Measurements from ENCODE around the gene OSBPL5. TPM values are rescaled to one million over a fixed set of nuclear protein-coding genes. Genes with fewer than 3 reads are reported as not detected.

The OSBPL5 gene
- total RNA-seq, 3 donors from 2014 or later (not counting 1 experiment from before 2014, with no cell fraction given) = 375 to 522 (median 377) TPM

DNA sequence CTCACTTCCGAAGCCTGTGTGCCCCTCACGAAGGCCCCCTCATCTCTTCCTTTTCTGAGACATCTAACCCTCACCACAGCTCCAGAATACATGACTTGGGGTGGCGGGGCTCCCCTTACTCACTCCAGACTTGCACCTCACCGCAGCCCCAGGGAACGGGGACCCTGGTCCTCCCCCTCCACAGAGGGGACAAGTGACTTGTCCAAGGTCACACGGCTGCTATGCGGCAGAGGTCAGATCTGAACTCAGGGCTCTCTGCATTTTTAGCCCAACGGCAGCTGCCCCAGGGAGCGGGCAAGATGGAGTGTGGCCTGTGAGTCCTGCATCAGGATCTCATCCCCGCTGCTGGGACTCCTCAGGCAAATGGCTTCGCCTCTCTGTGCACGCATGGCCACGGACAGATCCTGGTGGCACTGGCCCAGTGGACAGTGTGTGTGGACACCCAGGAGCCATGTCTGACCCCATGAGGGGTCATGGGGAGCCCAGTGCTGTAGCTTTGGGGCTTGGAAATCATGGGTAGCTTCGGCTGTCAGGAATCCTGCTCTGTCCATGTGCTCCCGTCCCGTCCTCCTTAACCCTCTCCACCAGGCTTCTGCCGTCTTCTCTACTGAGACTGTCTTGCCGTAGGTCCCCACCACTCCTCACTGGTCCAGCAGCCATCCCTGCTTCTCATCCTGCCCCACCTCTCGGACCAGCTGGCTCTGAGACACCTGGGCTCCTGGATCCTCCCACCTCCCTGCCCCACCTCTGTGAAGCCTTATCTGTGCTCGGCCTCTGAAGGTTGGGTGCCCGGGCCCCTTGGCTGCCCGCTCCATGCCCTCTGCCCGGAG is 59.9 kb downstream of the OSBPL5 start:
- Histone ChIP-seq H3K27ac (ENCODE audit: low read length) (no peak overlapping the region), H3K4me1 (ENCODE audit: control insufficient read depth, insufficient read depth, low read length) (peaks cover 34% of the 10 kb centered on the region), H3K36me3 (ENCODE audit: control insufficient read depth, insufficient read depth, low read length) (peaks cover 49% of the 10 kb centered on the region), H3K4me3 (ENCODE audit: low read length) (no peak overlapping the region), H3K9me3 (ENCODE audit: control insufficient read depth, insufficient read depth, low read length) (no peaks in the 10 kb centered on the region), H3K27me3 (ENCODE audit: control insufficient read depth, insufficient read depth, low read length) (no peaks in the 10 kb centered on the region)
- Mint-ChIP-seq H3K27ac (peak overlapping the region; percentile 70 to 89), H3K4me3 (peak overlapping the region; percentile 21), H3K4me1 (peaks cover 28 to 58% of the 10 kb centered on the region in 2 donors), H3K9me3 (no peaks in the 10 kb centered on the region), H3K36me3 (no peaks in the 10 kb centered on the region), H3K27me3 (ENCODE audit: low read depth in 2 of 2) (no peaks in the 10 kb centered on the region)
- DNase-seq (peak in 1 of 2 donors; percentile 13), ATAC-seq (no peak)
- 95% methylated on average over 23 of the region's 23 CpGs for WGBS (ENCODE audit: insufficient coverage)
- intact Hi-C loops (cut with micrococcal nuclease) = loop anchor here (5.0 kb wide), 1 partner anchor 113 kb away; the partner anchor contains the start of gene NAP1L4
- TF ChIP-seq, protein P1, sequence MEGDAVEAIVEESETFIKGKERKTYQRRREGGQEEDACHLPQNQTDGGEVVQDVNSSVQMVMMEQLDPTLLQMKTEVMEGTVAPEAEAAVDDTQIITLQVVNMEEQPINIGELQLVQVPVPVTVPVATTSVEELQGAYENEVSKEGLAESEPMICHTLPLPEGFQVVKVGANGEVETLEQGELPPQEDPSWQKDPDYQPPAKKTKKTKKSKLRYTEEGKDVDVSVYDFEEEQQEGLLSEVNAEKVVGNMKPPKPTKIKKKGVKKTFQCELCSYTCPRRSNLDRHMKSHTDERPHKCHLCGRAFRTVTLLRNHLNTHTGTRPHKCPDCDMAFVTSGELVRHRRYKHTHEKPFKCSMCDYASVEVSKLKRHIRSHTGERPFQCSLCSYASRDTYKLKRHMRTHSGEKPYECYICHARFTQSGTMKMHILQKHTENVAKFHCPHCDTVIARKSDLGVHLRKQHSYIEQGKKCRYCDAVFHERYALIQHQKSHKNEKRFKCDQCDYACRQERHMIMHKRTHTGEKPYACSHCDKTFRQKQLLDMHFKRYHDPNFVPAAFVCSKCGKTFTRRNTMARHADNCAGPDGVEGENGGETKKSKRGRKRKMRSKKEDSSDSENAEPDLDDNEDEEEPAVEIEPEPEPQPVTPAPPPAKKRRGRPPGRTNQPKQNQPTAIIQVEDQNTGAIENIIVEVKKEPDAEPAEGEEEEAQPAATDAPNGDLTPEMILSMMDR (IDR thresholded peaks at IDR 0.05) = no peak

DNA sequence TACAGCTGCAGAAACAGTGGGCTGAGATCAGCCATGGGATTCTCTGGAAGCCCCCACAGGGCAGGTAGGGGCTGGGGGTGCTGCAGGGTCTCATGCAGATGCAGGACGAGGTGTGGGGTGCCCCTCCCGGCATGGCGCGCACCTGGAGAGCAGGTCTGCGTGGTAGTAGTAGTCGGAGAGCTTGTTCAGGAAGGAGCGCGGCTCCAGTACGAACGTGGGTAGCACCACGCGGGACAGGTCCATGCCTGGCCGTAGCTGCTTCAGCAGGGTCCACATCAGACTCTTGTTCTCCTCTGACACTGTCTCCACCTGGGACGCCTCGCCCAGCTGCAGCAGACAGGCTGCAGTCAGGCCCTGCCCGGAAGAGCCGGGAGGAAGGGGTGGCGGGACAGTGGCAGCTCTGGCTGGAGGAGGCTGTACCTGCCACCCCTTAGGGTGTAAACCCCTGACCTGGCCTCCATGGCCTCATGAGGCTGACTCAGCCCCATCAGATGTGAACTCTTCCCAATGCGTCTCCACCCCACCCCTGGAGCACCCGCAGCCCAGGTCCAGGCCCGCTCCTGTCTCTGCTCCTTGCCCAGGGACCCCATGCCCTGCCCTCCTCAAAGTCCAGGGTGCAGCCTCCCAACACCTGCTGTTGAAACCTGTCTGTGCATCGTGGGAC is 60.9 kb downstream of the OSBPL5 start:
- Histone ChIP-seq H3K9me3 (ENCODE audit: control insufficient read depth, insufficient read depth, low read length) (no peaks in the 10 kb centered on the region), H3K27me3 (ENCODE audit: control insufficient read depth, insufficient read depth, low read length) (no peaks in the 10 kb centered on the region), H3K36me3 (ENCODE audit: control insufficient read depth, insufficient read depth, low read length) (peaks cover 51% of the 10 kb centered on the region), H3K4me1 (ENCODE audit: control insufficient read depth, insufficient read depth, low read length) (peaks cover 32% of the 10 kb centered on the region), H3K4me3 (ENCODE audit: low read length) (no peak overlapping the region), H3K27ac (ENCODE audit: low read length) (no peak overlapping the region)
- H3K9me3 Mint-ChIP-seq = no peaks in the 10 kb centered on the region
- no peaks in the 10 kb centered on the region for H3K27me3 Mint-ChIP-seq (ENCODE audit: low read depth in 2 of 2)
- DNase-seq (peak in 1 of 2 donors; percentile 14), ATAC-seq (no peak)
- H3K4me1 Mint-ChIP-seq = peaks cover 30 to 59% of the 10 kb centered on the region in 2 donors
- WGBS (ENCODE audit: insufficient coverage) = 93% methylated on average over 22 of the region's 22 CpGs
- H3K27ac Mint-ChIP-seq = peak overlapping the region in 1 of 2 donors; percentile 89
- no peaks in the 10 kb centered on the region for H3K36me3 Mint-ChIP-seq
- H3K4me3 Mint-ChIP-seq = no peak overlapping the region
- TF ChIP-seq, protein P1 (IDR thresholded peaks at IDR 0.05) = no peak
- intact Hi-C loops (cut with micrococcal nuclease) = loop anchor here (5.0 kb wide), 1 partner anchor 112 kb away; the partner anchor contains the start of gene NAP1L4

DNA sequence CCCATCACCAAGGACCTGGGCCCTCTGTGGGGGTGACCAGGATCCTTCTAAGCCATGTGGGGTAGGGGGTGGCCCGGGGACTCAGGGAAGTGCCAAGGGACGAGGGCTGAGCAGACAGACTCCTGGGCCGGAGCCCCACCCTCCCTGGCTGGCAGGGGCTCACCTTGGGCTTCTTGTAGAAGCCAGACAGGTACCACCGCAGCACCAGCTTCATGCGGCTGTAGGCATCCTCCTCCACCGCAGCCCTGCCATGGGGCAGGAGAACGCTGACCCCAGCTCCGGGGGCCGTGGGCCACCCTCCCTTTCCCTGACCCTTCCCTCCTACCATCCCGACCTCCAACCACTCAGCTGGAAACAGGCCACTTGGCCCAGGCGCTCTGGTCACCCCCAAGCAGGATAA is 62.0 kb downstream of the OSBPL5 start:
- no peak overlapping the region for H3K27ac ChIP-seq (ENCODE audit: low read length)
- DNase-seq (no peak), ATAC-seq (no peak)
- peaks cover 46% of the 10 kb centered on the region for H3K36me3 ChIP-seq (ENCODE audit: control insufficient read depth, insufficient read depth, low read length)
- no peaks in the 10 kb centered on the region for H3K27me3 ChIP-seq (ENCODE audit: control insufficient read depth, insufficient read depth, low read length)
- no peaks in the 10 kb centered on the region for H3K36me3 Mint-ChIP-seq
- H3K4me3 ChIP-seq (ENCODE audit: low read length) = no peak overlapping the region
- no peaks in the 10 kb centered on the region for H3K9me3 ChIP-seq (ENCODE audit: control insufficient read depth, insufficient read depth, low read length)
- 81% methylated on average over 11 of the region's 11 CpGs for WGBS (ENCODE audit: insufficient coverage)
- intact Hi-C loops (cut with micrococcal nuclease) = loop anchor here (5.0 kb wide), 1 partner anchor 111 kb away; the partner anchor contains the start of gene NAP1L4
- peak overlapping the region in 1 of 2 donors; percentile 89 for H3K27ac Mint-ChIP-seq
- no peak overlapping the region for H3K4me3 Mint-ChIP-seq
- H3K4me1 ChIP-seq (ENCODE audit: control insufficient read depth, insufficient read depth, low read length) = peaks cover 41% of the 10 kb centered on the region
- no peaks in the 10 kb centered on the region for H3K27me3 Mint-ChIP-seq (ENCODE audit: low read depth in 2 of 2)
- TF ChIP-seq, protein P1 (IDR thresholded peaks at IDR 0.05) = no peak
- peaks cover 38 to 68% of the 10 kb centered on the region in 2 donors for H3K4me1 Mint-ChIP-seq
- no peaks in the 10 kb centered on the region for H3K9me3 Mint-ChIP-seq
